ENCODE data around the gene KLK2. TPM values are rescaled to one million over a fixed set of nuclear protein-coding genes. Genes with fewer than 3 reads are reported as not detected.

KLK2 gene
- total RNA-seq, 1 experiment from 2014 or later, result not detected

- no TSS peak for BruUV-seq (replicated peaks)
- peaks cover 93% of the 10 kb centered on the region for H3K27me3 ChIP-seq (ENCODE audit: insufficient read depth, low read depth)
- no peaks in the 10 kb centered on the region for H4K20me1 ChIP-seq (ENCODE audit: insufficient read depth)
- no peak for DNase-seq
- H3K9me2 ChIP-seq (ENCODE audit: insufficient read depth), result no peaks in the 10 kb centered on the region
- H3K4me1 ChIP-seq (replicated peaks; ENCODE audit: insufficient read depth), result no peaks in the 10 kb centered on the region
- H3K4me2 ChIP-seq, result no peak overlapping the region
- no peak for TF ChIP-seq EZH2 (IDR thresholded peaks at IDR 0.05; ENCODE audit: low read depth)
- TF ChIP-seq CTCF (conservative IDR thresholded peaks at IDR 0.05), result no peak
- H3K27ac ChIP-seq, result no peak overlapping the region
- H3K36me3 ChIP-seq (ENCODE audit: low read depth), result no peaks in the 10 kb centered on the region
- ChIA-PET CTCF (no interaction called here), POLR2A (ENCODE audit: unreplicated experiment) (no interaction called here)
- H3F3A ChIP-seq (ENCODE audit: insufficient read depth, low read depth), result no peaks in the 10 kb centered on the region
- H3K79me2 ChIP-seq (ENCODE audit: low read depth), result no peaks in the 10 kb centered on the region
- intact Hi-C loops (cut with micrococcal nuclease; ENCODE audit: unreplicated experiment), result no loop called here
- no peak overlapping the region for H2AFZ ChIP-seq
- H3K9me3 ChIP-seq (ENCODE audit: insufficient read depth, low read depth), result no peaks in the 10 kb centered on the region; the same call in 1 of the 2 replicates
- no peak overlapping the region for H3K4me3 ChIP-seq
Observed at GRCh38 chr19:50861496-50862286, 11.5 kb upstream of the KLK2 start.

GRCh38 chr19:50869479-50869878, 3.8 kb upstream of the KLK2 start:
- Histone ChIP-seq H3K4me1 (replicated peaks; ENCODE audit: insufficient read depth) (no peaks in the 10 kb centered on the region), H3K27me3 (ENCODE audit: insufficient read depth, low read depth) (peaks cover 95% of the 10 kb centered on the region), H3K27ac (no peak overlapping the region), H3K79me2 (ENCODE audit: low read depth) (no peaks in the 10 kb centered on the region), H2AFZ (peak overlapping the region; percentile 80), H3K9me2 (ENCODE audit: insufficient read depth) (no peaks in the 10 kb centered on the region), H3K9me3 (ENCODE audit: insufficient read depth, low read depth) (no peaks in the 10 kb centered on the region), H3K4me2 (no peak overlapping the region), H3K36me3 (ENCODE audit: low read depth) (no peaks in the 10 kb centered on the region), H4K20me1 (ENCODE audit: insufficient read depth) (no peaks in the 10 kb centered on the region), H3K4me3 (no peak overlapping the region), H3F3A (ENCODE audit: insufficient read depth, low read depth) (no peaks in the 10 kb centered on the region)
- ChIA-PET POLR2A (ENCODE audit: unreplicated experiment) (no interaction called here), CTCF (no interaction called here)
- intact Hi-C loops (cut with micrococcal nuclease; ENCODE audit: unreplicated experiment), result no loop called here
- TF ChIP-seq EZH2 (IDR thresholded peaks at IDR 0.05; ENCODE audit: low read depth), result no peak
- no TSS peak for BruUV-seq (replicated peaks)
- DNase-seq, result no peak

- H3K4me2 ChIP-seq, result peak overlapping the region; percentile 65
- no peaks in the 10 kb centered on the region for H3K9me2 ChIP-seq (ENCODE audit: insufficient read depth)
- H2AFZ ChIP-seq, result peak overlapping the region; percentile 80
- DNase-seq, result peak in 1 of 2 experiments; percentile 41
- no peaks in the 10 kb centered on the region for H3K9me3 ChIP-seq (ENCODE audit: insufficient read depth, low read depth)
- no peaks in the 10 kb centered on the region for H3K79me2 ChIP-seq (ENCODE audit: low read depth)
- TF ChIP-seq EZH2 (IDR thresholded peaks at IDR 0.05; ENCODE audit: low read depth), result no peak
- TF ChIP-seq CTCF (conservative IDR thresholded peaks at IDR 0.05), result peak; percentile 73
- ChIA-PET CTCF (no interaction called here), POLR2A (ENCODE audit: unreplicated experiment) (no interaction called here)
- H3K36me3 ChIP-seq (ENCODE audit: low read depth), result no peaks in the 10 kb centered on the region
- peaks cover 98% of the 10 kb centered on the region for H3K27me3 ChIP-seq (ENCODE audit: insufficient read depth, low read depth)
- peak overlapping the region; percentile 47 for H3K4me3 ChIP-seq
- no peaks in the 10 kb centered on the region for H3F3A ChIP-seq (ENCODE audit: insufficient read depth, low read depth)
- BruUV-seq (replicated peaks), result no TSS peak
- no peaks in the 10 kb centered on the region for H4K20me1 ChIP-seq (ENCODE audit: insufficient read depth)
- H3K4me1 ChIP-seq (replicated peaks; ENCODE audit: insufficient read depth), result no peaks in the 10 kb centered on the region
- no peak overlapping the region for H3K27ac ChIP-seq
- intact Hi-C loops (cut with micrococcal nuclease; ENCODE audit: unreplicated experiment), result no loop called here
Observed at GRCh38 chr19:50870417-50871089, 2.7 kb upstream of the KLK2 start.
